Measurements from ENCODE around the gene SCUBE1.
"Not testable (repeated sequence)": the region's sequence is repeated elsewhere in the genome, so short reads cannot be mapped to it uniquely, and the experiment has no call there.

Gene SCUBE1

GRCh38 chr22:43288807-43289420, 54.3 kb downstream of the SCUBE1 start:
- no peak overlapping the region for H3K4me3 ChIP-seq (replicated peaks; ENCODE audit: low read depth, low read length)
- no peak for TF ChIP-seq CTCF (IDR thresholded peaks at IDR 0.05; ENCODE audit: low read length, missing control alignments)
- no peak for DNase-seq (ENCODE audit: low read depth)

- DNase-seq (ENCODE audit: low read depth): no peak
- no peak overlapping the region for H3K4me3 ChIP-seq (replicated peaks; ENCODE audit: low read depth, low read length)
- no peak for TF ChIP-seq CTCF (IDR thresholded peaks at IDR 0.05; ENCODE audit: low read length, missing control alignments)
Observed at GRCh38 chr22:43288378-43288777, 54.8 kb downstream of the SCUBE1 start.

- no peak overlapping the region for H3K4me3 ChIP-seq (replicated peaks; ENCODE audit: low read depth, low read length)
- no peak for DNase-seq (ENCODE audit: low read depth)
- no peak for TF ChIP-seq CTCF (IDR thresholded peaks at IDR 0.05; ENCODE audit: low read length, missing control alignments)
Observed at GRCh38 chr22:43287441-43287840, 55.7 kb downstream of the SCUBE1 start.

- no peak for DNase-seq (ENCODE audit: low read depth)
- no peak overlapping the region for H3K4me3 ChIP-seq (replicated peaks; ENCODE audit: low read depth, low read length)
- TF ChIP-seq CTCF (IDR thresholded peaks at IDR 0.05; ENCODE audit: low read length, missing control alignments): no peak
Observed at GRCh38 chr22:43281394-43281793, 61.8 kb downstream of the SCUBE1 start.

- not testable (repeated sequence) for H3K4me3 ChIP-seq (replicated peaks; ENCODE audit: low read depth, low read length)
Observed at GRCh38 chr22:43280523-43280886, 62.7 kb downstream of the SCUBE1 start.

GRCh38 chr22:43279867-43280522, 63.2 kb downstream of the SCUBE1 start:
- H3K4me3 ChIP-seq (replicated peaks; ENCODE audit: low read depth, low read length): no peak overlapping the region
- no peak for TF ChIP-seq CTCF (IDR thresholded peaks at IDR 0.05; ENCODE audit: low read length, missing control alignments)
- no peak for DNase-seq (ENCODE audit: low read depth)

More at GRCh38 chr22:43280523-43280886, 62.7 kb downstream of the SCUBE1 start:
- DNase-seq (ENCODE audit: low read depth): not testable (repeated sequence)

- no peak for TF ChIP-seq CTCF (IDR thresholded peaks at IDR 0.05; ENCODE audit: low read length, missing control alignments)
- DNase-seq (ENCODE audit: low read depth): no peak
- no peak overlapping the region for H3K4me3 ChIP-seq (replicated peaks; ENCODE audit: low read depth, low read length)
Observed at GRCh38 chr22:43277987-43278601, 65.1 kb downstream of the SCUBE1 start.

Measured in fibroblast of pulmonary artery (primary cell).